Measurements from ENCODE around the gene NEK5.
"Not testable (repeated sequence)": the region's sequence is repeated elsewhere in the genome, so short reads cannot be mapped to it uniquely, and the experiment has no call there.

The NEK5 gene

GRCh38 chr13:52128714-52129700, at the start of gene NEK5:
Gene NEK5, minus strand, starts transcription at chr13:52129073. Its CDS starts 1,591 bp downstream, at chr13:52127482.
- peak; percentile 67 to 89 (median 80) for DNase-seq

- no peak for DNase-seq
Observed at GRCh38 chr13:52177276-52177675, 48.4 kb upstream of the NEK5 start.

- peak; percentile 50 to 59 (median 52) for DNase-seq
Observed at GRCh38 chr13:52173970-52174369, 45.1 kb upstream of the NEK5 start.

- no peak for DNase-seq
Observed at GRCh38 chr13:52173373-52173772, 44.5 kb upstream of the NEK5 start.

- DNase-seq: not testable (repeated sequence)
Observed at GRCh38 chr13:52171686-52172085, 42.8 kb upstream of the NEK5 start.

GRCh38 chr13:52170828-52171391, 42.0 kb upstream of the NEK5 start:
- not testable (repeated sequence) for DNase-seq

GRCh38 chr13:52169839-52170238, 41.0 kb upstream of the NEK5 start:
- no peak for DNase-seq

GRCh38 chr13:52165411-52165810, 36.5 kb upstream of the NEK5 start:
- DNase-seq: no peak

- no peak for DNase-seq
Observed at GRCh38 chr13:52164989-52165388, 36.1 kb upstream of the NEK5 start.

GRCh38 chr13:52163878-52164277, 35.0 kb upstream of the NEK5 start:
- DNase-seq: not testable (repeated sequence)

- DNase-seq: peak in 1 of 3 donors; percentile 27
Observed at GRCh38 chr13:52162279-52163101, 33.6 kb upstream of the NEK5 start.

- DNase-seq: no peak
Observed at GRCh38 chr13:52161181-52161646, 32.3 kb upstream of the NEK5 start.

GRCh38 chr13:52160506-52160905, 31.6 kb upstream of the NEK5 start:
- no peak for DNase-seq

- no peak for DNase-seq
Observed at GRCh38 chr13:52160053-52160452, 31.2 kb upstream of the NEK5 start.

- DNase-seq: peak; percentile 44 to 70 (median 56)
Observed at GRCh38 chr13:52159159-52159982, 30.5 kb upstream of the NEK5 start, which contains the start of gene NEK3. Gene NEK3, minus strand, starts transcription at chr13:52159597. Its CDS starts 3,406 bp downstream, at chr13:52156191.

- DNase-seq: peak; percentile 47 to 63 (median 59)
Observed at GRCh38 chr13:52158629-52159158, 29.8 kb upstream of the NEK5 start.

GRCh38 chr13:52156724-52157261, 27.9 kb upstream of the NEK5 start:
- no peak for DNase-seq

GRCh38 chr13:52155177-52155576, 26.3 kb upstream of the NEK5 start:
- DNase-seq: no peak

GRCh38 chr13:52147225-52147624, 18.4 kb upstream of the NEK5 start:
- no peak for DNase-seq

- no peak for DNase-seq
Observed at GRCh38 chr13:52141299-52141698, 12.4 kb upstream of the NEK5 start.

GRCh38 chr13:52137489-52137888, 8.6 kb upstream of the NEK5 start:
- DNase-seq: no peak
